Effector CD8-positive, alpha-beta T cell (primary cell): ENCODE results near the gene NXNL1.

Experiments
- DNase-seq: peaks from one replicate; lab custom pipeline; 2025; lab: John Stamatoyannopoulos, UW

The NXNL1 gene

DNA sequence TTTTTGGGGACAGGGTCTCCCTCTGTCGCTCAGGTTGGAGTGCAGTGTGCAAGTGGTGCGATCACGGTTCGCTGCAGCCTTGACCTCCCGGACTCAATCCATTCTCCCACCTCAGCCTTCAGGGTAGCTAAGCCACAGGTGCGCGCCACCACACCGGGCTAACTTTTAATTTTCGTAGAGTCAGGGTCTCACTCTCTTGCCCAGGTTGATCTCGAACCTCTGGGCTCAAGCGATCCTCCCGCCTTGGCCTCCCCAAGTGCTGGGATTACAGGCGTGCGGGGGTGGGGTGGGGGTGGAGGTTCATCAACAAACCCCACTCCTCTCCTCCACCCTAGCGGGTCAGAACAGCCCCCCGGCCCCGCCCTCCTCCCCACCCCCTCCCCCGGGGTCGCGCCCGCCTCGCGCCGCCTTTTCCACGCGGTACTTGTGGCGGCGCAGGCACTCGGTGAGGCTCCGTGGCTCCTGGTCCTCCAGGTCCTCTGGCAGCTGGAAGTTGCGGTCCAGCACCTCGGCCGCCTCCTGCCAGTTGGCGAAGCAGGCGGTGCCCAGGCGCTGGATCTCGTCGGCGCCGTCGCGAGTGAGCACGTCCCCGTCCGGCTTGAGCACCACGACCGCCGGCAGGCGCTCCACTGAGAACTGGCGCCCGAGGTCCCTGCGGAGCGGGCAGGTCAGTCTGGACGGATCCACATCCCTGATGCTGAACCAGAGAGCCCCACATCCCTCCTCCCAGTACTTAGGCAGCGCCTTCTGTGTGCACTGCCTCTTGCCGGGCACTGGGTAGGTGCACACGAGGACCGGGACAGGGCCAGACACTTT lies 5.2 kb downstream of the NXNL1 start:
- DNase-seq, result no peak

DNA sequence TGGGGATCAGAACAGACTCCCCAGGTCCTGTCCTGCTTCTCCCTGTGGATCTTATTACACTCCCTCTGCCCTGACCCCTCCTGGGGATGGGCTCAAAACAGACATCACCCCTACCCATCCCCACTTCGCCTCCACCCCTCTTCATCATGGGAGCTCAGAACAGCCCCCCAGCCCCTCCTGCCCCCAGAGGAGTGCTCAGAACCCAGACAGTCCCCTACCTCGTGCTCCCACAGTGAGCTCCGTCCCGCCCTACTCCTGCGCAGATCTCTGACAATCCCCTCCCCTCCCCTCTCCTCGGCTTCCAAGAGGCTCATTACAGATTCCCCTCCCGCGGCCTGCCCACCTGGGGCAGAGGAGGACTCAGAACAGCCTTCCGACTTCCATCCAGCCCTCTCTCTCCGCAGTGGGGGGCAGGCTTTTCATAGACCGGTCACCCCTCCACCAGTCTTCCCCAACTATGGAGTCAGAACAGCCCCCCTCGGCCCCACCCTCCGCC lies 6.1 kb downstream of the NXNL1 start:
- no peak for DNase-seq

DNA sequence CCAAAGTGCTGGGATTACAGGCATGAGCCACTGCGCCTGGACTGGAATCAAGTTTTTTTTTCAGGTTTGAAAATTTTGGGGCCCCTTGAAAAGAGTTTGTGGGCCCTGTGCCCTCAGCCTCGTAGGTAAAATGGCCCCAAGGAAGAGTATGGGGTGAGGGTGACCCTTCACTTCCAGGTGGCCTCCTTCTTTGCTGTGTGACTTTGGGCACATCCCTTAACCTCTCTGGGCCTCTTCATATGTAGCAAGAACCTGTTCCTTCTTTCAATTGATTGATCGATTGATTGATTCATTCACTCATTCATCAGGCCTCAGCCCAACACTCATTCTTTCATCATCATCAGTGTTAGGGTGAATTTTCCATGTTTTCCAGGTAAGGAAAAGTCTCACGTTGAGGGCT lies 8.9 kb downstream of the NXNL1 start:
- no peak for DNase-seq

DNA sequence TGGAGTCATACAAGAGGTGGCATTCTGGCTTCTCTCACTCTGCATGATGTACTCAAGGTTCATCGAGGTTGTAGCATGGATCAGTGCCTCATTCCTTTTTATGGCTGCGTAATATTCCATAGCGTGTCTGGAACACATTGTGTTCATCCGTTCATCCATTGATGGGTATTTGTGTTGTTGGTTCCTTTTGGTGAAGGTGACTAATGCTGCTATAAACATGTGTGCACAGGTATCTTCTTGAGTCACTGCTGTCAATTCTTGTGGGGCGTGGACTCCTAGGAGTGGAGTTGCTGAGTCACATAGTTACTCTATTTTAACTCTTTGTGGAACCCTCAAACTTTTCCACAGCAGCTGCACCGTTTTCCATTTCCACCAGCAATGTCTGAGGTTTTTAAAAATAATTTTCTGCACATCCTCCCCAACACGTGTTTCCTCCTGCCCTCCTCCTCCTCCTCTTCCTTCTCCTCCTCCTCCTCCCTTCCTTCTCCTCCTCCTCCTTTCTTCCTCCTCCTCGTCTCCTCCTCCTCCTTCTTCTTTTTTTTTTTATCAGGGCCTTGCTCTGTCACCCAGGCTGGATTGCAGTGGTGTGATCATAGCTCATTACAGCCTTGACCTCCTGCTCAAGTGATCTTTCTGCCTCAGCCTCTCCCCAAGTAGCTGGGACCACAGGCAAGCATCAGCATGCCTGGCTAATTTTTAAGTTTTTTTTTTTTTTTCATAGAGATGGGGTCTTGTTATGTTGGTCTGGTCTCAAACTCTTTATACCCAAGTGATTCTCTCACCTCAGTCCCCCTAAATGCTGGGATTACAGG lies 10.3 kb downstream of the NXNL1 start:
- DNase-seq, result no peak

DNA sequence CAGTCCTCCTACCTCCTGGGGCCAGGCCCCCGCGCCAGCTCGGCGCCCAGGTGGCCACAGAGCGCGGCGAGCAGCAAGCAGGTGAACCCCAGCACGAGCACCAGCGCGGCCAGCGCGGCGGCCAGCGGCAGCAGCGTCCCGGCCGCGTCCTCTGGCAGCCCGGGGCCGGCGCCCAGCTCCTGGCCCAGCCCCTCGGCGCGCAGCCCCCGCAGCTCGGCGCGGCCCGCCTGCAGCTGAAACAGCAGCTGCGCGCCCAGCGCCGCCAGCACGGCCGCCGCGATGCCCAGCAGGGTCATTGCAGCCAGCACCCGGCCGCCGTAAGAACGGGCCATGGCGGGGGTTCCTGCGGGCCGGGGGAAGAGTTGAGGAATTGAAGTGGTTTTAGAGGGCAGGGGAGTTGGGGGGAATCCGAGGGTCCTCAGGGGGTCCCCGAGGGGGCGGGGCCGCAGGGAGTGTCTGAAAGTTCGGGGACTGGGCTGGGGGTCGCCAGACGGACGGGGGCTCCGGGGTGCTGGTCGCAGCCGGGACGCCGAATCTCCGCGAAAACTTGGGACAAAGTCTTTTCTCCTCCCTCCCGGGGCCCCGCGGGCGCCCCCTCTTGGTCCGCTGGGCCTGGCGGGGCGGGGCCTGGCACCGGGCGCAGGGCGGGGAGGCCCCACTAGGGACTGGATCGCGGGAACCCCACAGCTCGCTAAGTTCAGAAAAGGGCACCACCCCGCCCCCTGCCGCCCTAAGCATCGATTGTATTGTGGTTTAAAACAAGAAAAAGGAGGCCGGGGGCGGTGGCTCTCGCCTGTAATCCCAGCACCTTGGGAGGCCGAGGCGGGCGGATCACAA lies 12.4 kb downstream of the NXNL1 start, which contains the start of gene TMEM221:
Gene TMEM221, minus strand, starts transcription at position 538 of the 837 bp plus-strand sequence. Its CDS starts 206 bp downstream, at position 332.
- DNase-seq, result peak; percentile 49

DNA sequence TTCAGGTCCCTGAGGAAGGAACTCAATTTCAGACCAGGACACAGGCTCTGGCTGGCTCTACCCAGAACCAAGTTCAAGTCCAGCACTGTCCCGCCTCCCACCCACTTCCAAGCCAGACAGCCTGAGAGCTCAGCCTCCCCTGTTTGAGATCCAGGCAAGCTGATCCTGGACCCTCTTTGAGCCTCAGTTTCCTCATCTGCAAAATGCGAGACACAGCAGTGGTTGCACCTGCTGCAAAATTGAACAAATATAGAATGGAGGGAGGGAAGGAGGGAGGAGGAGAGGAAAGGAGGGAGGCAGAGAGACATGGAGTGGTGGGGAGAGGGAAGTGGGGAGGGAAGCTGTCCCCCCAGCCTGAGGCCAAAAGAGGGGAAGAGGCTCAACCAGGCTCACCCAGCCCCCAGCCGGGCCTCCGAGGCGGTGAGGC lies 13.0 kb downstream of the NXNL1 start:
- DNase-seq, result no peak

DNA sequence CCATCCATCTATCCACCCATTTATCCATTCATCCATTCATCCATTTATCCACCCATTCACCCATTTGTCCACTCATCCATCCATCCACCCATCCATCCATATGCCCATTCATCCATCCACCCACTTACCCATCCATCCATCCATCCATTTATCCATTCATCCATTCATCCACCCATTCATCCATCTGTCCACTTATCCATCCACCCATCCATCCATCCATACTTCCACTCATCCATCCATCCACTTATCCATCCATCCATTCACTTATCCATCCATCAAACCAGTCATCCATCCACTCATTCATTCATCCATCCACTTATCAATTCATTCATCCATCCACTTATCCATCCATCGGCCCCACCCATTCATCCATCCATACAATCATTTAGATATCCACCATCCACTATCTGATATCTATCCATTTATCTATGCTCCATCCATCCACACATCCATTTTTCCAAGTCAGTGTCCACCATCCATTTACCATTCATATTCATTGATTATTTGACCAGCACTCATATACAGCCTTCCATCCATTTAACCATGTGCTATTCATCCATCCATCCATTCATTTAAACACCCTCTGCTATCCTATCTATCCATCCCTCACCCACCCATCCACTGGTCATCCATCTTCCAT lies 15.1 kb downstream of the NXNL1 start:
- no peak for DNase-seq

DNA sequence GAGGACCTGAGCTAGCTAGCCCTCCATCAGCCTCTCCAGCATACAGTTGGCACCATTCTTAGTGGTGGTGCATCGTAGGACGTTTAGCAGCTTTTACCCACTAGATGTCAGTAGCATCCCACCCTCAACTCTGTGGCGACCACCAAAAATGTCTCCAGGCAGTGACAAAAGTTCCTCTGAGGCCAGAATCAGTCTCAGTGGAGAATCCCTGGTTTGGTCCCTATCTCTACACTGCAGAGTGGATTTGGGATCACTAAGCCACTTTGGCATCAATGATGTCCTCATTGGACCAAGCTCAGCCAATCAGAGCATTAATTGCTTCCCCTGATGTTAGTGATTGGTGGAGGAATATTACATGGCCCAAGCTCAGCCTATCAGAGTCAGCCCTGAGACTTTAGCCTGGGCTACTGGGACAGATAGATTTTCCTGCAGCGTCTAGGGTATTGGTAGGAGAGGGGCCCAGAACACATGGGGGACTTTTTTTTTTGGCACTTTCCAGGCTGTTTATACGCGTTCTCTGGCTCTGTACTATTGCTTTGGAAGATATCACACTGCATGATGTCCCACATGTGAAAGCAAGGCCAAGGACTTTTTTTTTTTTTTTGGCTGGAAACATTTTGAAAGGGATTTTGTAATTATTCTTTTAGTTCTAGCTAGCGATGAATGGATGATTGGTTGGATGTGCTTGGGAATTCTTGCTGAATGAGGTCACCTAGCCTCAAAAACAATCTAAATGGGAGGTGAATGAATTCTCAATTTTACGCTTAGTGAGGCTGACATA lies 19.3 kb downstream of the NXNL1 start:
- no peak for DNase-seq

DNA sequence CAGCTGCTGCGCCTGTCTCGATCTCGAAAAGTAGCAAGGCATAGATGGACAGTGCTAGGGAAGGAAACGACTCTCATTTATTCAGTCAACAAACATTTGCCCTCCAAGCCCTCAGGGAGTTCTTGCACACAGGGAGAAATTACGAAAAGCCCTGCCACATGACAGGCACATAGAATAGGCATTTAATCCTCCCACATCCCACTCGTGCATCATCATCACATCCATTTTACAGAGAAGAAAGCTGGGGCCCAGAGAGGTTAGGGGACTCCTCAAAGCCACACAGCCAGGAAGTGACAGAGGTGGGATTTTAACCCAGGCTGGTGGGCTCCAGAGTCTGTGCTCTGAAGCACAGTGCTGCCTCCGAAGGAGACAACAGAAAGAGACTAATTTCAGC lies 23.9 kb downstream of the NXNL1 start:
- DNase-seq, result no peak

DNA sequence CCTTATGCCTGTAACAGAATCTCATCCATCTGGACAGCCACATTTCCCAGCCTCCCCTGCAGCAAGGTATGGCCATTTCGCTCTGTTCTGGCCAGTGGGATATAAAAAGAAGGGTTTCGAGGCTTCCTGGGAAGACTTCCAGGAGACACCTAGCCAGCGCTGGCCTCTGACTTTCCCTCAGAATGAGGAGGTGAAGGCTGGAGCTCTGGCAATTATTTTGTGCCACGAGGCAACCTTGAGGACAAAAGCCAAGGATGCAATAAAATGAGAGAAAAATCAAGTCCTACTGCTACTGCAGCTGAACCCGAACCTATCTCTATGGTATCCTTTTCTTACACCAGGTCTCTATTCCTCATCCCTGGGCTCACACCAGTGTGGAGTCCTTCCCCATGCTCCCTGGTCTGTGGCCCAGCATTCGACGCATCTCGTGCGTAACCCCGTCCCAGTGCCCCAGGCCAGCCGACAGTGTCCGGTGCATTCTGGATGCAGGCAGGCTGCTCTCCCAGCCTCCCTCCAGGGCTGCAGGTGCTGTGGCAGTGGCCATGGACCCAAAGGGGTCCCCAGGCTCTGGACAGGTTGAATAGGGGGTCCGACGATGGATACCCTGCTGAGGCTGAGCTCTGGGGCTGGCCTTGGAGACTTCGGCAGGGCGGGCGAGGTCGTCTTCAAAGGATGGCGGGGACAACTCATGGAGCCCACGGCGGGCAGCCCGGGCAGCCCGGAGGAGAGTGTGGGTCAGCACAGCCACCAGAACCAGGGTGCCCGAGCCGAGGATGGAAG lies 24.4 kb downstream of the NXNL1 start:
- no peak for DNase-seq

DNA sequence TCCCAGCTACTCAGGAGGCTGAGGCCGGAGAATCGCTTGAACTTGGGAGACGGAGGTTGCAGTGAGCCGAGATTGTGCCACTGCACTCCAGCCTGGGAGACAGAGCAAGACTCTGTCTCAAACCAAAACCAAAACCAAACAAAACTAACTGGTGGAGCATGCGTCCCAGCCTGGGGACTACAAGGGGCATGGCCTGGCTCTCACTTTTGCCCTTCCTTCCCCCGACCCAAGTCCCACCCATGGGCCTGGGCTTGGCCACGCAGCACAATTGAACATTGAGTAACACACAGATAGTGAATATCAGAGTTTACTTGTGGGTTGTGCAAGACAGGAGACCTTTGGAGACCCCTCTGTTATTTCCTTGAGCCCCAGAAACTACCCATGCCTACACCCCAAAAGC lies 25.5 kb downstream of the NXNL1 start:
- DNase-seq, result no peak

DNA sequence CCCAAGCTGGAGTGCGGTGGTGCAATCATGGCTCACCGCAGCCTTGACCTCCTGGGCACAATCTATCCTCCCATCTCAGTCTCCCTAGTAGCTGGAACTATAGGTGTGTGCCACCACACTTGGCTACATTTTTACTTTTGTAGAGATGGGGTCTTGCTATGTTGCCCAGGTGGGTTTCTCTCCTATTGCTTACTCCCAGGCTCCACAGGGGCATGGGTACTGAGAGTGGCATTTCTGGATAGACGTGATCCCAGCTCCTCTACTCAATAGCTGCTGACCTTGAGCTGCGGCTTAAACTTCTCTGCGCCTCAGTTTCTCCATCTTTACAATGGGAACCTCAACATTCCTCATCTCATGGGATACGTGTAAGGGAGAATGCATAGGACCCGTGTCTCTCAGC lies 29.3 kb downstream of the NXNL1 start:
- DNase-seq, result no peak

DNA sequence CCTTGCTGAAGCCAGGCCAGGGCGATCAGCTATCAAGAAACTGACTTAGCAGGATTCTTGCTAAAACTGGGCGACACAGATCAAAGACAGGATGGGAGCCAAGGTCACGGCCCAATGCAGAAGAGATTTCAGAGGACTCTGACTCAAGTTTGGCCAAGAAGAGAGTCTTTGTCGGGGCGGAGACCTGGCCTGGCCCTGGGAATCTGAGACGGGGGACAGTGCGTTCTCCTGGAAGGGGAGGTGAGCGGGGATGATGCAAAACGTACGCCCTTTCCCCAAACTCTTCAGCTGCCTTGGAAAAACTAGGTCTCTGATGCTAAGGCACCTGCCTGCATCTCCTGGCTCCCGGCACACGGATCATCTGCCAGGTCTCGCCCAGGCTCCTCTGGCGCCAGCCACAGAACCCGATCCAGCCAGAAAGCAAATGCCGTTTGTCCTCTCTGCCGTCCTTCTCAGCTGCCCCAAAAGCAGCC lies 31.0 kb downstream of the NXNL1 start:
- no peak for DNase-seq

DNA sequence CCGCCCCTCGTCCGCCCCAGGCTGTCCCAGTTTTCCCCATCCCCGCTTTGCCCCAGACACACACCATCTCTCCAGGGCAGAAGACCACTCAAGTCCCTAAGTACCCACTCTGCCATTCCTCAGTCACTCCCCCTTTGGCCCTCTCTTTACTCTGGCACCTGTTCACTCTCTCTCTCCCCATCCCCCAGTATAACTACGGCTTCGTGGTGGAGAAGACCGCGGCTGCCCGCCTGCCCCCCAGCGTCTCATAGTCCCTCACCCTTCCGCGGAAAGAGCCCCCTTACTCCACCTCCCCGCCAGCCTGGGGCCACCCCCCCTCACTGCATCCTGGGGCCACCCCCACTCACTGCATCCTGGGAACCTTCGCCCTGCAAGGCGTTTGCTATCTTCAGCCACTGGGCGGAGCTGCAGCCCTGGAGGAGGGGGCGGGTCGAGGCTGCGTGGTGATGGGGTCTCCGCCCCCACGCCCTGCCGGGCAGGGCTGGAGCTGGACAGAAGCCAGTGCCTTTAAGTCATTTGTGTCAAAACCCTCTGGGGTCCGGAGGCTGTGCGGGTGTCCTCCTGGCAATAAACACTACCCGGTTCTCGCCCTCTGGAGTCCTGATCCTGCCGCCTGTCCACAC lies 35.9 kb downstream of the NXNL1 start:
- peak; percentile 25 for DNase-seq

DNA sequence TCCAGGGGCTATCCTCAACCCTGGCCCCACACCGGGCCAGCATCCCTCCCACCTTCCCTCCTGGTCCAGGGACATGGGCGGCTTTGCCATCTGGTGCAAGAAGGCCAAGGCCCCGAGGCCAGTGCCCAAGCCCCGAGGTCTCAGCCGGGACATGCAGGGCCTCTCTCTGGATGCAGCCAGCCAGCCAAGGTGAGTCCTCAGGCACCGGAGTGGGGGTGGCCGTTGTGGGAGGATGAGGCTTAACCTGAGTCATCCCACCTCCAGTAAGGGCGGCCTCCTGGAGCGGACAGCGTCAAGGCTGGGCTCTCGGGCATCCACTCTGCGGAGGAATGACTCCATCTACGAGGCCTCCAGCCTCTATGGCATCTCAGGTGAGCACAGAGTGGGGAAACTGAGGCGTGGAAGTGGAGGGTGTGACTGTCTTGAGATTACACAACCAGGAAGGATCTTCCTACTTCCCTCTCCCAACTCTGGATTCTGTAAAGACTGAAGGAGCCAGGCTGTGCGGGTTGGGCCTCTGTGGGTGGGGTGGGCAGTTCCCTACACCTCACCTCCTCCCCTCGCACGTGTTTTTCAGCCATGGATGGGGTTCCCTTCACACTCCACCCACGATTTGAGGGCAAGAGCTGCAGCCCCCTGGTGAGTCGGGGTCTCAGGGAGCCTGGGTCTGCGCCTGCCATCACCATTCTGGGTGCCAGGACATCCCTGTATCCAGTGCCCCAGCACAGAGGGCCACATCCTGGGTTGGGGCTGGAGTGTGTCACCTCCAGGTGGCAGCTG lies 37.1 kb downstream of the NXNL1 start:
- no peak for DNase-seq

DNA sequence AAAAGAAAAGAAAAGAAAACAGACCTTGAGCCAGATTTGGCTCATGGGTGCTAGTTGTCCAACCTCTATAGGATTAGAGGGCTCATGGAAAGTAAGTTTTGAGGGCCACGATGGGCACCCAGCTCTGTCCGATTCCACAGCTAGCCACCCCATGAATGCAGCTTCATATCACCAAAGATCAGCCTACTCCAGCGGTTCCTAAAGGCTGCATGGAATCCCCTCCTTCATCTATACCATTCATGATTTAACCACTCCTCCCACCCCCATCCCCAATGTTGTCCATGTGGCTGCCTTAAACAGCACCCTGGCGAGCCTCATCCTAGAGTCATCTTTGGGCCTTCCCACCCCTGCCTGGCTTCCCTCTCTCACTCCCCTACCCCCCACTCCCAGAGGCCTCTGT lies 38.8 kb downstream of the NXNL1 start:
- no peak for DNase-seq

DNA sequence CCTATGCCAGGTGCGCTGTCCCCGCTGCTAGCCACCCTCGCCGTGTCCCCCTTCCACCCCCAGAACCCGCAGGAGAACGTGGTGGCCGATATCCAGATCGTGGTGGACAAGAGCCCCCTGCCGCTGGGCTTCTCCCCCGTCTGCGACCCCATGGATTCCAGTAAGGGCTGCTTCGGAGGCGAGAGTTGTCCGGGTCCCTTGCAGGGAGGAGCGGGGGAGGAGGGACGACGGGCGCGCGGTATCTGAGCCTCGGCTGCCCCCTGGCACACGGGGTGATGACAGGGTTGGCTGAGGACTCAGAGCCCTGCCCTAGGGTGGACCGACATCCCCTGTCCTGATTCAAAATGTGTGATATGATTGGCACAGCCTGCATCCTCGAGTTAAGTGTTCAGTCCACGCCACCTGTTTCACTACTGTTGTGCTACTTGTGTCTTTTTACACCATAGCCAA lies 40.2 kb downstream of the NXNL1 start:
- no peak for DNase-seq
